HG02763 (cell line): Measurements from ENCODE around the gene C3orf62.

Experiments
- ATAC-seq: cut with Tn5 transposase; IDR thresholded peaks from one replicate; pipeline ENCODE4 v1.9.1; 2021; ENCODE audit warnings: mild to moderate bottlenecking, moderate library complexity; ENCODE audit not compliant: unreplicated experiment

Gene C3orf62

GRCh38 chr3:49219132-49219531 is 57.9 kb downstream of the C3orf62 start:
- no peak for ATAC-seq
